Psoas muscle (tissue), 8 donors: ENCODE data around the gene CNMD. TPM values are rescaled to one million over a fixed set of nuclear protein-coding genes. Genes with fewer than 3 reads are reported as not detected.

Experiments
- ATAC-seq, 4 donors: fragments of 200-7000 bp; cut with Tn5 transposase; one replicate each; pipeline ENCODE4 v1.9.1; 2020; ENCODE audit warnings: moderate library complexity in 3 of 4, mild to moderate bottlenecking in 2 of 4
- DNase-seq, 2 donors: peaks; one replicate each; pipeline ENCODE4 v3.0.0-alpha.2; 2020
- H3K27ac ChIP-seq: fragments of 200-600 bp; one replicate; pipeline ENCODE4 v1.8.0; 2022
- H3K27me3 ChIP-seq, 3 donors: fragments of 200-600 bp in 1 of 3; one replicate each; pipeline versions ENCODE4 v1.6.1 to v1.8.0; 2013 to 2022; ENCODE audit warnings: low read length in 2 of 3, mild to moderate bottlenecking in 2 of 3, moderate library complexity in 1 of 3; ENCODE audit not compliant: insufficient read depth in 3 of 3
- H3K36me3 ChIP-seq, 2 donors: fragments of 200-600 bp in 1 of 2; one replicate each; pipeline versions ENCODE4 v1.6.1 to v1.8.0; 2013 to 2022; ENCODE audit warnings: low read depth in 1 of 2, mild to moderate bottlenecking in 1 of 2, moderate library complexity in 1 of 2; ENCODE audit not compliant: insufficient read depth in 1 of 2
- H3K4me1 ChIP-seq: fragments of 200-600 bp; one replicate; pipeline ENCODE4 v1.8.0; 2022
- H3K4me3 ChIP-seq: fragments of 200-600 bp; one replicate; pipeline ENCODE4 v1.8.0; 2022; ENCODE audit warnings: mild to moderate bottlenecking
- H3K9me3 ChIP-seq: fragments of 200-600 bp; one replicate; pipeline ENCODE4 v1.8.0; 2022
- WGBS, 3 donors: extraction: QIAGEN DNeasy Blood & Tissue Kit; methylation state at CpG; one replicate each; pipeline versions ENCODE4 v1.1.6 to v1.1.7; 2013; 5-methylcytosine and 5-hydroxymethylcytosine counted together
- intact Hi-C, 2 donors: fragments of 100-400 bp; cut with DNase I; formaldehyde crosslinking; loops; one replicate each; pipeline versions ENCODE4 v1.11.0 to v1.14.2; 2022
- polyA plus RNA-seq, 3 donors: library from polyadenylated mRNA; stranded (reverse); fragments of 200-250 nt; gene quantifications; one replicate each; pipeline ENCODE4 v1.2.3, GENCODE V29; 2013
- total RNA-seq, 4 donors: library from RNA; stranded (reverse); fragmentation: NEBNext Ultra II Directional in 2 of 4; extraction: Animal tissue kit (Norgen Biotek cat#: 25700) in 2 of 4; gene quantifications; one replicate each; pipeline versions ENCODE4 v1.2.1 to v1.2.4, GENCODE V29; 2021 to 2023
- TF ChIP-seq, protein P1 (sequence below): fragments of 200-600 bp; IDR thresholded peaks from one replicate; pipeline ENCODE4 v1.8.0; 2022; ENCODE audit warnings: antibody characterized with exemption
- donor health status: healthy with polysubstance abuse.
- donor health status: DM: no; HTN: no; CAD: no; lungs with moderate emphysema.
- donor health status: Bipolar disorder and iron deficiency.
- donor health status: healthy.
- donor health status: DM: yes; HTN: yes; CAD: no.
- donor health status: DM: no; HTN: no; CAD: no.
- donor health status: DM: no; HTN: no; CAD: no.
- donor health status: DM: yes; HTN: yes; CAD: no.

The CNMD gene
- total and polyA plus RNA-seq, 7 donors, result not detected

- no peaks in the 10 kb centered on the region for H3K4me1 ChIP-seq
- H3K4me3 ChIP-seq, result no peak overlapping the region
- WGBS, 3 donors, result 76 to 79% (median 78%) methylated on average over 3 of the region's 3 CpGs
- no peak for ATAC-seq
- intact Hi-C loops, result no loop called here
- no peak overlapping the region for H3K27ac ChIP-seq
- no peaks in the 10 kb centered on the region for H3K9me3 ChIP-seq
- TF ChIP-seq, protein P1, sequence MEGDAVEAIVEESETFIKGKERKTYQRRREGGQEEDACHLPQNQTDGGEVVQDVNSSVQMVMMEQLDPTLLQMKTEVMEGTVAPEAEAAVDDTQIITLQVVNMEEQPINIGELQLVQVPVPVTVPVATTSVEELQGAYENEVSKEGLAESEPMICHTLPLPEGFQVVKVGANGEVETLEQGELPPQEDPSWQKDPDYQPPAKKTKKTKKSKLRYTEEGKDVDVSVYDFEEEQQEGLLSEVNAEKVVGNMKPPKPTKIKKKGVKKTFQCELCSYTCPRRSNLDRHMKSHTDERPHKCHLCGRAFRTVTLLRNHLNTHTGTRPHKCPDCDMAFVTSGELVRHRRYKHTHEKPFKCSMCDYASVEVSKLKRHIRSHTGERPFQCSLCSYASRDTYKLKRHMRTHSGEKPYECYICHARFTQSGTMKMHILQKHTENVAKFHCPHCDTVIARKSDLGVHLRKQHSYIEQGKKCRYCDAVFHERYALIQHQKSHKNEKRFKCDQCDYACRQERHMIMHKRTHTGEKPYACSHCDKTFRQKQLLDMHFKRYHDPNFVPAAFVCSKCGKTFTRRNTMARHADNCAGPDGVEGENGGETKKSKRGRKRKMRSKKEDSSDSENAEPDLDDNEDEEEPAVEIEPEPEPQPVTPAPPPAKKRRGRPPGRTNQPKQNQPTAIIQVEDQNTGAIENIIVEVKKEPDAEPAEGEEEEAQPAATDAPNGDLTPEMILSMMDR, result no peak
- no peaks in the 10 kb centered on the region for H3K27me3 ChIP-seq
- DNase-seq, result no peak
- H3K36me3 ChIP-seq, result peaks cover 0 to 3% of the 10 kb centered on the region in 2 donors
These were observed 33.5 kb downstream of the CNMD start for GRCh38 chr13:52706081-52706480.

DNA sequence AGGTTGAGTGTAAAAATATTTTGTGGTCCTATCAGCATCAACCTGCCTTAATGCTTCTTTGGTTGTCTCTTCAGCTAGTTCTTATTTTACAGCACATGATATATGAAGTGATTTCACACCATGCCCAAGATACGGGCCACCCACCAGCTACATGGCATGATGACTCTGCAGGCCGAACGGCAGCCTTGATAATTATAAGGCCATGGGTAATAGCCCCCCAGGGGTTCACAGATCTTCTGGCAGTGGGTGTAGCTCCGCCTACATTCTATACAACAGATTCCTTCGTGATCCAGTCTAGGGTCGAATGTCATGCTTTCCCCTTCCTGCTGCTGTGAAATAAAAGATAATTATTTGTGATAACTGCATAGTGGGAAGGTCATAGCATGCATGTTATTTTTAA lies 36.1 kb downstream of the CNMD start:
- intact Hi-C loops, result no loop called here
- 48 to 57% (median 51%) methylated on average over 6 of the region's 6 CpGs for WGBS, 3 donors
- TF ChIP-seq, protein P1, result no peak
- Histone ChIP-seq H3K36me3 (peaks cover 0 to 21% of the 10 kb centered on the region in 2 donors), H3K4me1 (no peaks in the 10 kb centered on the region), H3K9me3 (no peaks in the 10 kb centered on the region), H3K27me3 (no peaks in the 10 kb centered on the region), H3K4me3 (no peak overlapping the region), H3K27ac (no peak overlapping the region)
- ATAC-seq (no peak), DNase-seq (no peak)

- intact Hi-C loops, result no loop called here
- Histone ChIP-seq H3K4me3 (no peak overlapping the region), H3K9me3 (no peaks in the 10 kb centered on the region), H3K27me3 (no peaks in the 10 kb centered on the region), H3K4me1 (no peaks in the 10 kb centered on the region), H3K27ac (no peak overlapping the region), H3K36me3 (peaks cover 2 to 32% of the 10 kb centered on the region in 2 donors)
- WGBS, 3 donors, result 65 to 74% (median 73%) methylated on average over 6 of the region's 6 CpGs
- ATAC-seq, result no peak
- TF ChIP-seq, protein P1, result no peak
- DNase-seq, result no peak
These were observed 37.7 kb downstream of the CNMD start for GRCh38 chr13:52701728-52702465.

GRCh38 chr13:52696566-52696965 lies 43.1 kb downstream of the CNMD start:
- ATAC-seq (no peak), DNase-seq (no peak)
- H3K27me3 ChIP-seq, result no peaks in the 10 kb centered on the region
- WGBS, 3 donors, result 86 to 94% (median 88%) methylated on average over 5 of the region's 5 CpGs
- H3K4me1 ChIP-seq, result no peaks in the 10 kb centered on the region
- H3K27ac ChIP-seq, result no peak overlapping the region
- H3K4me3 ChIP-seq, result no peak overlapping the region
- TF ChIP-seq, protein P1, result no peak
- H3K36me3 ChIP-seq, result peaks cover 2 to 50% of the 10 kb centered on the region in 2 donors
- H3K9me3 ChIP-seq, result no peaks in the 10 kb centered on the region
- intact Hi-C loops, result no loop called here

GRCh38 chr13:52695856-52696255 lies 43.8 kb downstream of the CNMD start:
- Histone ChIP-seq H3K4me3 (no peak overlapping the region), H3K27me3 (no peaks in the 10 kb centered on the region), H3K27ac (no peak overlapping the region), H3K36me3 (peaks cover 2 to 52% of the 10 kb centered on the region in 2 donors), H3K4me1 (no peaks in the 10 kb centered on the region), H3K9me3 (no peaks in the 10 kb centered on the region)
- WGBS, 3 donors, result 86 to 92% (median 91%) methylated on average over 3 of the region's 3 CpGs
- DNase-seq, result no peak
- ATAC-seq, result no peak
- TF ChIP-seq, protein P1, result no peak
- intact Hi-C loops, result no loop called here
